Epithelial cell of esophagus (primary cell): ENCODE measurements around the gene MTCH1.
"Not testable (repeated sequence)": the region's sequence is repeated elsewhere in the genome, so short reads cannot be mapped to it uniquely, and the experiment has no call there.

Experiments
- DNase-seq: peaks from one replicate; pipeline ENCODE4 v3.0.0; 2010; ENCODE audit warnings: low read depth
- H3K4me3 ChIP-seq: 2 replicates; pipeline ENCODE4 v1.5.1; 2011; ENCODE audit warnings: mild to moderate bottlenecking, low read length, control low read depth
- CTCF ChIP-seq: IDR thresholded peaks from 2 replicates; pipeline ENCODE4 v1.5.1; 2011; ENCODE audit warnings: low read depth, mild to moderate bottlenecking, low read length, control low read depth, inconsistent platforms; ENCODE audit not compliant: insufficient read depth; ENCODE audit errors: missing control alignments

The MTCH1 gene

GRCh38 chr6:36955671-36956445, 30.1 kb downstream of the MTCH1 start:
- no peak for TF ChIP-seq CTCF
- H3K4me3 ChIP-seq: no peak overlapping the region
- DNase-seq: peak; percentile 83

GRCh38 chr6:36955136-36955535, 30.9 kb downstream of the MTCH1 start:
- TF ChIP-seq CTCF: no peak
- DNase-seq: no peak
- no peak overlapping the region for H3K4me3 ChIP-seq

- DNase-seq: no peak
- H3K4me3 ChIP-seq: no peak within 1 kb of the TSS
- no peak for TF ChIP-seq CTCF
These were observed 31.6 kb downstream of the MTCH1 start, which contains the start of gene PI16 for GRCh38 chr6:36954262-36954931. TSS of gene PI16 (plus strand) at chr6:36954738. CDS start at chr6:36954761, 23 bp downstream.

GRCh38 chr6:36953931-36954261, 32.1 kb downstream of the MTCH1 start:
- no peak for TF ChIP-seq CTCF
- no peak overlapping the region for H3K4me3 ChIP-seq
- DNase-seq: no peak

GRCh38 chr6:36949636-36950035, 36.4 kb downstream of the MTCH1 start:
- no peak overlapping the region for H3K4me3 ChIP-seq
- peak; percentile 62 for DNase-seq
- no peak for TF ChIP-seq CTCF

GRCh38 chr6:36949076-36949475, 36.9 kb downstream of the MTCH1 start:
- not testable (repeated sequence) for DNase-seq, H3K4me3 ChIP-seq

- no peak overlapping the region for H3K4me3 ChIP-seq
- no peak for TF ChIP-seq CTCF
- no peak for DNase-seq
These were observed 38.2 kb downstream of the MTCH1 start for GRCh38 chr6:36947570-36948351.
